Adipose tissue (tissue), 3 donors: ENCODE data around the gene C17orf107. TPM values are rescaled to one million over a fixed set of nuclear protein-coding genes. Genes with fewer than 3 reads are reported as not detected.
A peak's percentile ranks its signal among the peaks of the same experiment; 100 is the strongest.
"Not testable (repeated sequence)": the region's sequence is repeated elsewhere in the genome, so short reads cannot be mapped to it uniquely, and the experiment has no call there.

Experiments
- H3K27ac ChIP-seq: one replicate; pipeline ENCODE4 v1.5.1; 2013; ENCODE audit warnings: low read depth, low read length
- WGBS, 3 donors: extraction: QIAGEN DNeasy Blood & Tissue Kit; methylation state at CpG; one replicate each; pipeline ENCODE4 v1.1.7; 2013; 5-methylcytosine and 5-hydroxymethylcytosine counted together
- polyA plus RNA-seq, 3 donors: library from polyadenylated mRNA; stranded (reverse); fragments of 200-250 nt; gene quantifications; one replicate each; pipeline ENCODE4 v1.2.3, GENCODE V29; 2013
- donor health status: healthy with polysubstance abuse.
- donor health status: Bipolar disorder and iron deficiency.
- donor health status: healthy.

C17orf107 gene
- polyA plus RNA-seq, 3 donors: 1.4 to 2.9 (median 2.6) TPM

DNA sequence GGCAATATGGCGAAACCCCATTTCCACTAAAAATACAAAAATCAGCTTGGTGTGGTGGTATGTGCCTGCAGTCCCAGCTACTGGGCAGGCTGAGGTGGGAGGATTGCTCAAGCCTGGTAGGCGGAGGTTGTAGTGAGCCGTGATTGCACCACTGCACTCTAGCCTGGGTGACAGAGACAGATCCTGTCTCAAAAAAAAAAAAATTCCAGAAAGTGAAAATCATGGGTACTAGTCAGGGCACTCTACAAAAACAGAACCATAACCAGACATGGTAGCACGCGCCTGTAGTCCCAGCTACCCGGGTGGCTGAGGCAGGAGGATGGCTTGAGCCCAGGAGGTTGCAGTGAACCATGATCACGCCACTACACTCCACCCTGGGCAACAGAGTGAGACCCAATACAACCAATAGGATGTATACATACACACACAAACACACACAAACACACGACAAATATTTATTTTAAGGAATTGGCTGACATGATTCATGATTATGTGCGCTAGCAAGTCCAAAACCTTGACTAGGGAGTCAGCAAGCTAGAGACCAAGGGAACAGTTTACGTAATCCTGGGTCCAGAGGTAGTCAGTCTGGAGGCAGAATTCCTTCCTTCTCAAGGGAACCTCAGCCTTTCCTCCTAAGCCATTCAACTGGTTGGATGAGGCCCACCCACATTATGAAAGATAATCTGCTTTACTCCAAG, 21.2 kb downstream of the C17orf107 start:
- no peak overlapping the region for H3K27ac ChIP-seq

DNA sequence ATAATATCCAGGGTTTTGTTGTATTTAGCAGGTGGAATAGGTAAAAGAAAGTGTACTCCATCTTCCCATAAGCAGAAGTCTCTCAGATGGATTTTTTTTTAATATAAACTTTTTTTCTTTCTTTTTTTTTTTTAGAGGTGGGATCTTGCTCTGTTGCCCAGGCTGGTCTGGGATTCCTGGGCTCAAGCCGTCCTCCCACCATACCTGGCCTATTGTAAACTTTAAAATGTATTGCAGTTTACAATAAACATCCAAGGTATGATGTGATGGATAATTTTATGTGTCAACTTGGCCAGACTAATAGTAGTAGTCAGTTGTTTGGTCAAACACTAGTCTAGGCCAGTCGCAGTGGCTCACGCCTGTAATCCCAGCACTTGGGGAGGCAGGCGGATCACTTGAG, 22.0 kb downstream of the C17orf107 start:
- H3K27ac ChIP-seq: no peak overlapping the region
- WGBS, 3 donors: 92 to 95% (median 95%) methylated on average over 4 of the region's 4 CpGs

More for the DNA sequence above, 21.2 kb downstream of the C17orf107 start:
- 74 to 81% (median 75%) methylated on average over 10 of the region's 10 CpGs for WGBS, 3 donors

DNA sequence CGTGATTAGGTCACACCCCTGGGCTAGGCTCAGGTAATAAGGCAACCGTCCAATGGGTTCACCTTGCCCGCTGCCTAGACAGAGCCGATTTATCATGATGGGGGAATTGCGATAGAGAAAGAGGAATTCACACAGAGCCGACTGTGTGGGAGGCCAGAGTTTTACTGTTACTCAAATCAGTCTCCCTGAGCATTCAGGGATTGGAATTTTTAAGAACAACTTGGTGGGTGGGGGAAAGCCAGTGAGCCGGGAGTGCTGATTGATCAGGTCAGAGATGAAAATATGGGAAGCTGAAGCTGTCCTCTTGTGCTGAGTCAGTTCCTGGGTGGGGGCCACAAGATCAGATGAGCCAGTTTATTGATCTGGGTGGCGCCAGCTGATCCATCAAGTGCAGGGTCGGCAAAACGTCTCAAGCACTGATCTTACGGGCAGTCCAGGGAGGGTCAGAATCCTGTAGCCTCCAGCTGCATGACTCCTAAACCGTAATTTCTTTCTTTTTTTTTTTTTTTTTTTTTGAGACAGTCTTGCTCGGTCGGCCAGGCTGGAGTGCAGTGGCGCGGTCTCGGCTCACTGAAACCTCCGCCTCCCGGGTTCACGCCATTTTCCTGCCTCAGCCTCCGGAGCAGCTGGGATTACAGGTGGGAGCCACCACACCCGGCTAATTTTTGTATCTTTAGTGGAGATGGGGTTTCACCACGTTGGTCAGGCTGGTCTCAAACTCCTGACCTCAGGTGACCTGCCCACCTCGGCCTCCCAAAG, 27.4 kb downstream of the C17orf107 start:
- 83 to 86% (median 84%) methylated on average over 24 of the region's 24 CpGs for WGBS, 3 donors
- H3K27ac ChIP-seq: not testable (repeated sequence)

DNA sequence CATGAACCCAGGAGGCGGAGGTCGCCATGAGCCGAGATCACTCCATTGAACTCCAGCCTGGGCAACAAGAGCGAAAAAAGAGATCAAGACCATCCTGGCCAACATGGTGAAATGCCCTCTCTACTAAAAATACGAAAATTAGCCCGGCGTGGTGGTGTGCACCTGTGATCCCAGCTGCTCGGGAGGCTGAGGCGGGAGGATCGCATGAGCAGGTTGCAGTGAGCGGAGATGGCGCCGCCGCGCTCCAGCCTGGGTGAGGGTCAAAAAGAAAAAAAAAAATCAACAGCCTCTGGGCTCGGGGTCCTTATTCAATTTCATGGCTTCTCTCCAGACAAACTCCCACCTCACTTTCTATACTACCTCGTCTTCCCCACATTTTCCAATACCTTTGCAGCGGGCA, 29.5 kb downstream of the C17orf107 start:
- H3K27ac ChIP-seq: no peak overlapping the region
- 95 to 98% (median 96%) methylated on average over 18 of the region's 18 CpGs for WGBS, 3 donors

DNA sequence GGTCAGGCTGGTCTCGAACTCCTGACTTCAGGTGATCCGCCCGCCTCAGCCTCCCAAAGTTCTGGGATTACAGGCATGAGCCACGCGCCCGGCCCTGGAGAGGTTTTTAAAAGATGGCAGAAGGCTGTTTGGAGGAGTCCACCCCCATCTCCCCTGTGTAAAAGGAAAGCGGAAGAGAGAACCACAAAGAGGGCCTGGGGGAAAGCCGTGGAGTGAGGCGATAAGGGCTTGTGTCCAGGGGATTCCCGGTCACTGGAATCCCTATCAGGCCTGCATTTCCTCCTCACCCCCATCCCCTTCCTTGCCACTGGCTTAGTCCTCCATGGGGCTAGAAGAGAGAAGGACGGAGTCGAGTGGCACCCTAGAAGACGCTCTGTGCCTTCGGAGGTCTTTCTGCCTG, 32.6 kb downstream of the C17orf107 start, which contains the start of gene GP1BA:
TSS of gene GP1BA (plus strand) at position 315 of the 400 bp plus-strand sequence. CDS start 328 bp downstream, outside the sequence.
- H3K27ac ChIP-seq: no peak within 1 kb of the TSS
- WGBS, 3 donors: 53 to 82% (median 53%) methylated on average over 14 of the region's 14 CpGs

DNA sequence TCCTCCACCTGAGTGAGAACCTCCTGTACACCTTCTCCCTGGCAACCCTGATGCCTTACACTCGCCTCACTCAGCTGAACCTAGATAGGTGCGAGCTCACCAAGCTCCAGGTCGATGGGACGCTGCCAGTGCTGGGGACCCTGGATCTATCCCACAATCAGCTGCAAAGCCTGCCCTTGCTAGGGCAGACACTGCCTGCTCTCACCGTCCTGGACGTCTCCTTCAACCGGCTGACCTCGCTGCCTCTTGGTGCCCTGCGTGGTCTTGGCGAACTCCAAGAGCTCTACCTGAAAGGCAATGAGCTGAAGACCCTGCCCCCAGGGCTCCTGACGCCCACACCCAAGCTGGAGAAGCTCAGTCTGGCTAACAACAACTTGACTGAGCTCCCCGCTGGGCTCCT, 33.4 kb downstream of the C17orf107 start:
- WGBS, 3 donors: 79 to 94% (median 92%) methylated on average over 12 of the region's 12 CpGs
- no peak overlapping the region for H3K27ac ChIP-seq

DNA sequence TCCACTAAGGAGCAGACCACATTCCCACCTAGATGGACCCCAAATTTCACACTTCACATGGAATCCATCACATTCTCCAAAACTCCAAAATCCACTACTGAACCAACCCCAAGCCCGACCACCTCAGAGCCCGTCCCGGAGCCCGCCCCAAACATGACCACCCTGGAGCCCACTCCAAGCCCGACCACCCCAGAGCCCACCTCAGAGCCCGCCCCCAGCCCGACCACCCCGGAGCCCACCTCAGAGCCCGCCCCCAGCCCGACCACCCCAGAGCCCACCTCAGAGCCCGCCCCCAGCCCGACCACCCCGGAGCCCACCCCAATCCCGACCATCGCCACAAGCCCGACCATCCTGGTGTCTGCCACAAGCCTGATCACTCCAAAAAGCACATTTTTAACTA, 34.3 kb downstream of the C17orf107 start:
- 69 to 79% (median 76%) methylated on average over 12 to 16 of the region's 16 CpGs for WGBS, 3 donors
- H3K27ac ChIP-seq: no peak overlapping the region

DNA sequence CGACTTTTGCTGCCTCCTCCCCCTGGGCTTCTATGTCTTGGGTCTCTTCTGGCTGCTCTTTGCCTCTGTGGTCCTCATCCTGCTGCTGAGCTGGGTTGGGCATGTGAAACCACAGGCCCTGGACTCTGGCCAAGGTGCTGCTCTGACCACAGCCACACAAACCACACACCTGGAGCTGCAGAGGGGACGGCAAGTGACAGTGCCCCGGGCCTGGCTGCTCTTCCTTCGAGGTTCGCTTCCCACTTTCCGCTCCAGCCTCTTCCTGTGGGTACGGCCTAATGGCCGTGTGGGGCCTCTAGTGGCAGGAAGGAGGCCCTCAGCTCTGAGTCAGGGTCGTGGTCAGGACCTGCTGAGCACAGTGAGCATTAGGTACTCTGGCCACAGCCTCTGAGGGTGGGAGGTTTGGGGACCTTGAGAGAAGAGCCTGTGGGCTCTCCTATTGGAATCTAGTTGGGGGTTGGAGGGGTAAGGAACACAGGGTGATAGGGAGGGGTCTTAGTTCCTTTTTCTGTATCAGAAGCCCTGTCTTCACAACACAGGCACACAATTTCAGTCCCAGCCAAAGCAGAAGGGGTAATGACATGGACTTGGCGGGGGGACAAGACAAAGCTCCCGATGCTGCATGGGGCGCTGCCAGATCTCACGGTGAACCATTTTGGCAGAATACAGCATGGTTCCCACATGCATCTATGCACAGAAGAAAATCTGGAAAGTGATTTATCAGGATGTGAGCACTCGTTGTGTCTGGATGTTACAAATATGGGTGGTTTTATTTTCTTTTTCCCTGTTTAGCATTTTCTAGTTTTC, 35.0 kb downstream of the C17orf107 start:
- no peak overlapping the region for H3K27ac ChIP-seq
- 20 to 27% (median 22%) methylated on average over 14 of the region's 14 CpGs for WGBS, 3 donors

DNA sequence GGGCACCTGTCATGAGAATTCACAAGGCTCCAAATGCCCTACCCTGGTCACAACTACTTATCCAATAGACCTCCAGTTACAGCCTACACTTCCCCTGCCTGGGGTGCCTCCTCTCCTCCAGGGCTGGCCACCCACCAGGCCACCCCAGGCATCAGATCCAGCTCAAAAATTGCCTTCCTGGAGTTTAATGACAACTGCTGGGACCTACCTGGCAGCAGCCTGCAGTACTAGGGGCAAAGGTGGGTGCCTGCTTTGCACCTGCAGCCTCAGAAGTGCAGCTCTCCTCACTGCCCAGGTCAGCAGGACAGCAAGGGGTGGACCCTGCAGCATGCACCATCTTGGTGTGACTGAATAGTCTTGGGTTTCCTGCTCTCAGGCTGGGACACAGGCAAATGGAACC, 36.3 kb downstream of the C17orf107 start:
- no peak overlapping the region for H3K27ac ChIP-seq

DNA sequence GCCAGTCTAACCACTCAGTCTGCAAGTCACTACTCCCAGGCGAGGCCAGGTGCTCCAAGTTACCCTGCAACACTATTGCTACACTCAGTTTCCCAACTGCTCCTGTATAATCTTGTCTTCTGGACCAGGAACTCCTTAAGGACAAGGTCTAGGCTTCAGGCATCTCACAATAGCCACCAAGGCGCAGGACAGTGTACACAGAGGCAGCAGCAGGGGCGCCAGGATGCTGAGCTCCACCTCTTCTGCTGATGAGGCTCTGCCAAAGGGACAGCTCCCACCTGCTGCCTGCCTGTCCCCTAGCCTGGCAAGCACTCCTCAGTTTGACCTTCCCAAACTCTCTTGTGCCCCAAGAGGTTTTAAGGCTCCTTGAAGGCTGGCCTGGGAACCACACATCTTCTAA, 37.1 kb downstream of the C17orf107 start:
- WGBS, 3 donors: 82 to 96% (median 86%) methylated on average over 3 of the region's 3 CpGs
- no peak overlapping the region for H3K27ac ChIP-seq

DNA sequence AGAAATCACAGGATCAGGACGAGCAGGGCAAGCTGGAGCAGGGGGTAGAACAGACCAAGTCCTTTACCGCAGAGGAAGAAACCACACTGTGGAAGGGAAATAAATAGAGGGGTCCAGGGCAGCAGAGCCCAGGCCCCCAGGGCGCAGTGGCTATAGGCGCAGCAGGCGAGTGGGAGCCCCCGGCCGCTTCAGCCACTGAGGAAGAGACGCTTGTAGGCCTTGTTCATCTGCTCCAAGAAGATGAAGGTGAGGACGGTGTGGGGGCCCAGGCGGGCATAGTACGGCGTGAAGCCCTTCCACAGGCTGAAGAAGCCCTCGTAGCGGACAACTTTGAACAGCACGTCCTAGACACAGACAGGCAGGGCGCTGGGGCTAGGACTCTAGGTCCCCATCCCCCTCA, 38.2 kb downstream of the C17orf107 start:
- H3K27ac ChIP-seq: no peak overlapping the region
- WGBS, 3 donors: 91 to 94% (median 92%) methylated on average over 16 of the region's 16 CpGs

DNA sequence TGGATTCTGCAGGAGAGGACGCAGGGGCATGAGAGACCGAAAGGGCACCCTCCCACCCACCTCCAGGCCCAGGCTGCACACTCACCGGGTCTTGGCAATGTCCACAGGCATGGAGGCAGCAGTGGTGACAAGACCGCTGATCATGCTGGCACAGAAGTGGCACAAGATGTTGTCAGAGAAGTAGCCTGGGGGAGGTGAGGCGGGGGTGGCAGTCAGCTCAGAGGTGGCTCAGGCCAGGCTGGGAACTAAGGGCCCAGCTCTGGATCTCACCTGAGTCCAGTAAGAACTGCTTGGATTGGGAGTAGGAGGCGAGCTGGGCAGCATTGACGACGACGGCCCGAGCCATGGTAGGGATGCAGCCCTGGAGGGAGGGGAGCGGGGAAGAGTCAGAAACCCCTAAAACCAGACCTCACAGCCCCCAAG, 38.7 kb downstream of the C17orf107 start:
- WGBS, 3 donors: 86 to 93% (median 90%) methylated on average over 11 of the region's 11 CpGs
- no peak overlapping the region for H3K27ac ChIP-seq

DNA sequence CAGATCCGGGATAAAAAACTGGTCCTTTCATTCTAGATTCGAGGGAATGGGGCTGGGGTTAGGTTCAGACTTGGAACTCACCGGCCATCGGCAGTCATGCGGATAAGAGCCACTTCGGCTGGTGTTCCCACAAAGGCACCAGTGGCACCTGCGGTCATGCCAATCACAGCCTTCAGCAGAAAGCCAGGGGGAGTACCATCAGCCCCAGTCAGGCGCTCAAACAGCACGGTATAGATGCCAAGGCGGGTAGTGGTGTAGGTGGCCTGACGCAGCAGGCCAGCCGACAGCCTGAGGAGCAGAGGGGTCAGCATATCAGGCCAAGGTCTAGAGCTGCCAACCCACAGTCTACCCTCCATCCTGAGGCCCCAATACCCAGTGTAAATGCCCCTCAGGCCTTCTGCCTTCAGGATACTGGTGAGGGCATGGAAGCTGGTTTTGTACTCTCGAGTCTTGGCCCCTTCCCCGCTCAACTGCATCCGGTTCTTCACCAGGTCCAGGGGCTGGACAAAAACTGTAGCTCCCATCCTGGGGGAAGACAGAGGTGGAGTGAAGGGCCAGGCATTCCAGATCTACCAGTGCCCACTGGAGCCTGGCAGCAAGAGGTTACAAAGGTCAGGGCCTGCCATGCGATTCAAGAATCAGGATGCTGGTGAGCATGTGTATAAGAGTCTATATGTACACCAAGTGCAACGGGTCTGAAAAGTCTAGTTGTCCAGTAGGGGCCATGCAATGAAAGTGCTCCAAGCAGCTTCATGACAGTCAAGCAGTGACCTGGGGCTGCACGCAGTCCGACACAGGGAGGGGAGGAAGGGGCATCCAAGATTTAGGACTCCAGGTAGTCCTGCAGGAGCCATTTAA, 39.6 kb downstream of the C17orf107 start:
- WGBS, 3 donors: 51 to 63% (median 59%) methylated on average over 19 of the region's 19 CpGs
- peak overlapping the region; percentile 22 for H3K27ac ChIP-seq

DNA sequence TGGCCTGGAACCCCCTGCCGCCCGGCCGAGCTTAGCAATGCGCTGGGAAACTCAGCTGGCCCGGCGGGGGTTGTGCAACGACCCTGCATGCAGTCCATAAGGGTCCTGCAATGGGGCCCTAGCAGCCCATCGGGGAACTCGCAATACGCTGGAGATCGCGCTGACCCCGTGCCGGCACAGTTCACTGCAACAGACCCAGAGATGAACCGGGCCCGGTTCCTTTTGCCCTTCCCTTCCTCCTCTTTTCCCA, 40.1 kb downstream of the C17orf107 start:
- 0 to 1% (median 0%) methylated on average over 16 of the region's 16 CpGs for WGBS, 3 donors
- H3K27ac ChIP-seq: peak overlapping the region; percentile 22

DNA sequence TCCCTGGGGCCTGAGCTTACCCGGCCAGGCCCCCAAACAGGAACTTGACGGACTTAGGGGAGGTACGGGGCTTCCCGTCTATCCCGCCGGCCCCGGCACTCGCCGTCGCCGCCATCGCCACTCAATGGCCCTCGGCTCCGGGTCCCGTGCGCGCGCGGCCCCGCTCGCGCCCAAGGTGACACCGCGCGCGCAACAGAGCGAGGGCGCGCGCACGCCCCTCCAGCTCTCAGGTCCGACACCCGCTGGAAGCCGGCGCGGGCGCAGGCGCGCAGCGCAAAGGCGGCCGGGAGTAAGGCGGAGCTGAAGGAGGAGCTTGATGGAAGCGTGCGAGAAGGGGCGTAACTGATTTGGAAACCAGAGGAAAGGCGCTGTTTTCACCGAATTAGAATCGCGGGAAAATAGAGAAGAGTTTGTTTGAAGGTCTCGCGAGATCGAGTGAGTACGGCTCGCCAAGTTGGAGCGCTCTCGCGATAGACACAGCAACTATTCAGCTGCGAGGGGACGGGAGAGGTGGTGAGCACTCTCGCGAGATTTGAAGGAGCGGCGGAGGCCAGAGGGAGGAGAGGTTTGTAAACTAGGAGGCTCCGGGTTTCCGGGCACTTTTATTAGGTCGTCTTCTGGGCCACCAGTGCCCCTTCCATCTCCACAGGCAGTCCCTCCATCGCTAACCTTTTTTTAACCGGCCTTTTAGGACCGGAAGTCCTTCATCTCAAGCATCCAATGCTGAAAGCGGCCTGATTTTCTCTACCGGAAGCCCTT, 40.6 kb downstream of the C17orf107 start, which contains the start of the genes RNF167 and SLC25A11:
TSS of gene RNF167 (plus strand) at position 473 of the 759 bp plus-strand sequence. CDS start 642 bp downstream, outside the sequence.
TSS of gene SLC25A11 (minus strand) at position 251 of the 759 bp plus-strand sequence. CDS start at position 115, 136 bp downstream.
- peak within 1 kb of the TSS; percentile 30 for H3K27ac ChIP-seq
- WGBS, 3 donors: 0% methylated on average over 72 of the region's 72 CpGs

DNA sequence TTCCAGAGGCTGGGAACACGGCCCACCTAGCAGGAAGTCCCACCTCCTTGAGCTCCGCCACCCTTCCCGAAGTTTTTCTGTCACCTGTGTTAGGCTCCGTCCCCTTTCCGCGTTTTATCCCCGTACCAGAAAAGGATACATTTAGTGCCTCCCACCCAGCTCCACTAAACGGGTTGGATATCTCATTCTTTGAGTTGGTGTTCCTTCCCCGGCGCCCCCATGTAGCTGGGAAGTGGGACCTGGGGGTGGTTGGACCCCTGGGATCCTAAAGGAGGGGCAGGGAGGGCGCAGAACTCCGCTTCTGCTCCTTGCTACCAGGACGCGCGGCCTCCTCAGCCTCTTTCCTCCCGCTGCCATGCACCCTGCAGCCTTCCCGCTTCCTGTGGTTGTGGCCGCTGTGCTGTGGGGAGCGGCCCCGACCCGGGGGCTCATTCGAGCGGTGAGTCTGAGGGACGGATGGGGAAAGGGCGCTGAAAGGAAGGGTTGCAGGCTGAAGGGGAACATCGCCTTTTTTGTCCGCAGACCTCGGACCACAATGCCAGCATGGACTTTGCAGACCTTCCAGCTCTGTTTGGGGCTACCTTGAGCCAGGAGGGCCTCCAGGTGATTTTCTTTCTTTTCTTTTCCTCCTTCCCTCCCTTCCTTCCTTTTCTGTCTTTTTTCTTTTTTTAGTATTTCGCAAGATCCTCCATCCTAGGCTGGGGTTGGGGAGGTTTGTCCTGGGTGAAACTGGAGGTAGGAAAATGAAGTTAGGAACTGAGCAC, 41.4 kb downstream of the C17orf107 start:
- WGBS, 3 donors: 0 to 1% (median 1%) methylated on average over 27 to 29 of the region's 29 CpGs
- H3K27ac ChIP-seq: peak overlapping the region; percentile 30

DNA sequence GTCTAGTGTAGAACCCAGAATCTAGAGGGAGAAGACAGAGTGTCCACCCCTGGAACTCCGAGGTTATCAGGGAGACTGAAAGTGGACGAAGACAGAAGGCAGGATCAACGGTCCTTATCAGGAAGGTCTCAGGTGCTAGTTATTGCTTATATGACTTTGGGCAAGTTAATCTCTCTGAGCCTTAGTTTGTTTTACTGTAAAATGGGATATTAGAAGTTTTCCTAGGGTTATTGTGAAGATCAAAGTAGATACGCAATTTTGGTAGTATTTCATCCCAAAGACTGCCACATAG, 41.9 kb downstream of the C17orf107 start:
- H3K27ac ChIP-seq: no peak overlapping the region
- WGBS, 3 donors: 41 to 50% (median 49%) methylated on average over 4 of the region's 4 CpGs
